ENCODE data around the gene UNC93B1.

UNC93B1 gene

GRCh38 chr11:68040101-68040956, 36.4 kb upstream of the UNC93B1 start:
- TF ChIP-seq REST (IDR thresholded peaks at IDR 0.05; ENCODE audit: insufficient replicate concordance, low read depth) = no peak
- no peak for TF ChIP-seq GABPA (IDR thresholded peaks at IDR 0.05; ENCODE audit: low read depth)
- peak; percentile 96 for TF ChIP-seq SPI1 (IDR thresholded peaks at IDR 0.05; ENCODE audit: borderline replicate concordance, low read depth)
- peak; percentile 53; the same call in 1 of the 2 replicates for TF ChIP-seq POLR2AphosphoS5 (IDR thresholded peaks at IDR 0.05; ENCODE audit: low read depth)
- TF ChIP-seq CTCF (IDR thresholded peaks at IDR 0.05; ENCODE audit: insufficient read depth, low read length) = no peak
- peak overlapping the region; percentile 81 for H3K27ac ChIP-seq (replicated peaks)
- no peaks in the 10 kb centered on the region for H3K27me3 ChIP-seq (ENCODE audit: insufficient read depth, poor library complexity, severe bottlenecking)
- peak; percentile 80 to 88 for DNase-seq (ENCODE audit: low read depth in 1 of 2, low spot score in 1 of 2)
- H3K4me3 ChIP-seq (replicated peaks; ENCODE audit: insufficient read depth, low read length) = peak overlapping the region; percentile 97

GRCh38 chr11:68039526-68040086, 35.7 kb upstream of the UNC93B1 start:
- Histone ChIP-seq H3K4me3 (replicated peaks; ENCODE audit: insufficient read depth, low read length) (peak overlapping the region; percentile 97), H3K27ac (replicated peaks) (peak overlapping the region; percentile 81), H3K27me3 (ENCODE audit: insufficient read depth, poor library complexity, severe bottlenecking) (no peaks in the 10 kb centered on the region)
- TF ChIP-seq SPI1 (IDR thresholded peaks at IDR 0.05; ENCODE audit: borderline replicate concordance, low read depth) (no peak), CTCF (IDR thresholded peaks at IDR 0.05; ENCODE audit: insufficient read depth, low read length) (no peak), REST (IDR thresholded peaks at IDR 0.05; ENCODE audit: insufficient replicate concordance, low read depth) (no peak), GABPA (IDR thresholded peaks at IDR 0.05; ENCODE audit: low read depth) (no peak), POLR2AphosphoS5 (IDR thresholded peaks at IDR 0.05; ENCODE audit: low read depth) (no peak)
- no peak for DNase-seq (ENCODE audit: low read depth in 1 of 2, low spot score in 1 of 2)

- Histone ChIP-seq H3K27me3 (ENCODE audit: insufficient read depth, poor library complexity, severe bottlenecking) (no peaks in the 10 kb centered on the region), H3K27ac (replicated peaks) (peak within 1 kb of the TSS; percentile 81), H3K4me3 (replicated peaks; ENCODE audit: insufficient read depth, low read length) (peak within 1 kb of the TSS; percentile 97)
- peak; percentile 81 to 92 for DNase-seq (ENCODE audit: low read depth in 1 of 2, low spot score in 1 of 2)
- TF ChIP-seq POLR2AphosphoS5 (IDR thresholded peaks at IDR 0.05; ENCODE audit: low read depth) (peak; percentile 62; the same call in 1 of the 2 replicates), GABPA (IDR thresholded peaks at IDR 0.05; ENCODE audit: low read depth) (no peak), SPI1 (IDR thresholded peaks at IDR 0.05; ENCODE audit: borderline replicate concordance, low read depth) (no peak)
These were observed 35.0 kb upstream of the UNC93B1 start, which contains the start of gene TCIRG1 for GRCh38 chr11:68038718-68039525. TCIRG1 (plus strand) TSS chr11:68039025; CDS start chr11:68041272, 2,247 bp downstream.

Measured in HL-60 (cell line).